GM21367 (cell line): ENCODE results near the gene PIK3R1.
A peak's percentile ranks its signal among the peaks of the same experiment; 100 is the strongest.

Experiments used
- ATAC-seq: cut with Tn5 transposase; IDR thresholded peaks from one replicate; pipeline ENCODE4 v1.9.1; 2021; ENCODE audit not compliant: unreplicated experiment

Gene PIK3R1

DNA sequence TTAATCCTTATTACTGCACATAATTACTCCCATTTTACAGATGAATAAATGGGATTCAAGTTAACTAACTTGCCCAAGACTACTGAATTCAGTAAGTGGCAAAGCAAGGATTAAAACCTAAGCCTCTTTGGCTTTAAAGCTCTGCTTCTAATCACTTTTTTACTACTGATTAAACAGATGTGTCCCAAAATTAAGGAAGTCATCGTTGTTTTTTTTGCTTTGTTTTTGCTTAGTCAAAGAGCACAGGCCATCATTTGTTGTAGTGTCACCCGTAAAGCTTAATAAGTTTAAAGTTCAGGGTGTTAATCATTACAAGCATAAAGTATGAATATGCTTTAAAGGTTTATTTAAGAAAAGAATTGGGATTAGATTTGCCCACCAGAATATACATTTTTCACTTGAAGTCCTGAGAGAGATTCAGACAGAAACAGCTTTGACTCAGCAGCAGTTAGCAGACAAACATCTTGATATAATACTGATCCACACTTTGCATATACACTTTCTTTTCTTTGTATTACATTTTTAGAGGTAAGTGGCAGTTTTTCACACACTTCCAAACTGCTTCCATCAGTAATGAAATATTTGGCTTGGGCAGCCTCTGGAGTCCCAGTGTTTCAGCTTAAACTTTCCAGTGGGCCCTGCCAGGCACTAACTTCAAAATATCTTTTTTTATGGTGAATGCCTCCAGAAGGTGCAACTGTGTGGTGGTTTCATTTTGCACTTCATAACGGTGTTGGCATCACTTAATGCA lies 52.7 kb downstream of the PIK3R1 start:
- ATAC-seq: no peak

- ATAC-seq: no peak
Measured at GRCh38 chr5:68268852-68269130, 53.2 kb downstream of the PIK3R1 start.

DNA sequence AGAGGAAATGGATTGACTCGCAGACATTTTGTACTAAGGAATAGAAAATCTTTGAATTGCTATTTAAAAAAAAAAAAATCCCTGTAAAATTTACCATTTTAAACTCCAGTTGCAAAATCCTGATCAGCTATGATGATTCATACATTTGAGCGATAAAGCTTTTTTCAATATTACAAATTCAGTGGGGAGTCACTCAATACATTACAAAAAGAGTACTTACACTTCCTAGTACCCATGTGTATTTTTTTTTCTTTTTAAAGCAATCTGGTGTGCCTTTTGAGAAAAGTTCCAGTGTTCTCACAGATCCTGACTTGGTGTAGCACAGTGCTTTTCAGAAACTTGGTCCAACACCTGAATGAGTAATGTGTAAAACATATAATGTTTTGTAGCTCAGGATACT lies 54.3 kb downstream of the PIK3R1 start:
- no peak for ATAC-seq

DNA sequence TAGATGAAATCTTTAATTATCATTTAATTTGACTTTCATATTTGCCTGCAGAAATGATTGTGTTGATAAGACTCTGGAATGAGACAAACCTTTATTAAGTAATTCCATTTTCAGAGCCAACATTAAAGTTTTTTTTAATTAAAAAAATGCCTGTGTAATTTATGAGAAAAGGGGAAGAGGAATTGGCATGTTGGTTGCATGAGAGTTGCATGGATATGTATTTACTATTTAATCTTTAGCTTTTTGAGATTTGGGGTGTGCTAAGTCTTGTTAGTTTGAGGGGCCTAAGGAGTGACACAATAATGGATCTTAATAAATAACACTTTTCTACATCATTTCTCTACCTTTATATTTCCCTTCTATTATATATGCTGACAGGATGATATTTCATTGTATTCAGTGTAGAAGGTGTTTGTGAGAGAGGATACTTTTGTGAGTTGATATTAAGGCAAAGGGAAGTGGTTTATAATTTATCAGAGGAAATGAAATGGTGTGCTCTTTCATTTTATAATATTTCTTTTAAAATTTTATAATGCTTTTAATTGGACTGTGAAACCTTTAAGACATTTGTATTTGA lies 54.9 kb downstream of the PIK3R1 start:
- ATAC-seq: no peak

GRCh38 chr5:68271124-68271523 lies 55.6 kb downstream of the PIK3R1 start:
- no peak for ATAC-seq

DNA sequence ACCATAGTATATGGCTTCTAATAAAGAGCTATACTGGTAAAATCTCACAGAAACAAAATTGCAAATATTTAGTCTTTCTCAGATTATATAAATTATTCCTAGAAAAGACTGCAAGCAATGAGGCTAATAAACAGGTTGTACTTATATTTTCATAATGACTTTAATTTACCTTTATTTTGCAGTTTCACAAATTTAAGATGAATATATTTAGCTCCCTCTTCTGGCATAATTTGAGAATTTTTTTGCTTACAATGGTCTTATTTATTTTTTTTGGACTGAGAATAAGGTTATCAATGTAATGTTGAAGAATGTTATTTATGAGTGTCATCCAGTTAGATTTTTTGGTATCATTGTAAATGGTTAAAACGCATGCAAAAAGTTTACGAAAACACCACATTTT lies 56.7 kb downstream of the PIK3R1 start:
- ATAC-seq: no peak

DNA sequence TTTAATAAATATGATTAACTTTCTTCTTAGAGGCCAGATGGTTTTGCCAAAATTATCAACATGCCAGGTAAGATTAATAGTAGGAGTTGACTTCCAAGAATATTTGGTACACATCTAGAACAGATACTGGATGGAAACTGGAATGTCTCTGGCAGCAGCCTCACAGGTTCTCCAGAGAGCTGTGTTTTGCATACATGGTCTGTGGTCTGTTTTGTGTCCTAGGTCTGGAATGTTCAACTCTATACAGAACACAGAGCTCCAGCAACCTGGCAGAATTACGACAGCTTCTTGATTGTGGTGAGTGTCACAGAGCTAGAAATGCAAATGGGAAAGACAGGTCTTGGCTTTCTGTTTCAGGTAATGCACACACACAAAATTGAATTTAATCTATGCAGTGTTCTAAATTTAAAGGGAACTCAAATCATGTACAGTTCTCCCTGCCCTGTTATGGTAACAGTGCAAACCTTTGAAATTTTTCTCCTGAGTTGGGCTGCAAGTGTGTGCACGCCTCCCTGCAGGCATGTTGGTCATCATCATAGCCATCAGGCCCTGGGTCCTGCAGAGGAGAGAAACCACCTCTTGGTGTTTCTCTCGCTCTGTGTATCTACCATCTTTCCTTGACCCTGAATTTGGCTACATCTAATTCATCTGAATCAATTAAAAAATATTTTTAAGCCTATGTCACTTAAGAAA lies 58.3 kb downstream of the PIK3R1 start:
- ATAC-seq: peak; percentile 62

DNA sequence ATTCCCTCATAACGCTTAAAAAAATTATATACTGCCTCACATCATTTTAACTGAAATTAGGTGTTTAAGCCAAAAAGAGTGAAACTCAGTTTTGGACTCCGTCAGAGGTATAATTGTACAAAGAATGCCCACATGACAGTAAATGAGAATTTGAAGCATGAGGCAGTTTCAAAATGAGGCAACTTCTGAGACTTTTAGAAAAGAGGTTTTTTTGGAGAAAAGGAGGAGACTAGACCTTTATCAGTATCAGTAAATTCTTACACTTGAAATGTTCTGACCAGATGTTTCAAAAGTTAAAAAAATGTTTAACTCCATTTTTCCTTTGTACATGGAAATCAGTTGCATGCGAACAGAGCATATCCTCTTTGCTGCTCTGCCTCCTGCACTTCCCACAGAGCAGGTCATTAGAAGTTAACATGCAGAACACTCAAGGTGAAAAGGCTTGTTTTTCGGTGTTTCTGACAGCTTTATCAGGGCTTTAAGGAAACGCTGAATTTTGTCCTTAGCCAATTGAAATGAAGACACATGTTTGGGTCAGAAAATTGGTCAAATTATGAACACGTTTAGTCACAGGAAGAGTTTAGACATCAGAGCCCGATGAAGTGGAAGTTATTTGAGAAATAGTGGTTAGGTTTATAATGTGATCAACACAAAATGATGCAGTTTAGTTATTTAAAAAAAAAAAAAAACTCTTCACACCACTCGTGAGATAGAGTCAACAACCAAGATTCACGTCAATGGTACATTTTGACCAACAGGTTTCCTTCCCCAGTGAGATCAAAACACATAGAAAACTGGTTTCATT lies 59.5 kb downstream of the PIK3R1 start:
- ATAC-seq: peak; percentile 41

DNA sequence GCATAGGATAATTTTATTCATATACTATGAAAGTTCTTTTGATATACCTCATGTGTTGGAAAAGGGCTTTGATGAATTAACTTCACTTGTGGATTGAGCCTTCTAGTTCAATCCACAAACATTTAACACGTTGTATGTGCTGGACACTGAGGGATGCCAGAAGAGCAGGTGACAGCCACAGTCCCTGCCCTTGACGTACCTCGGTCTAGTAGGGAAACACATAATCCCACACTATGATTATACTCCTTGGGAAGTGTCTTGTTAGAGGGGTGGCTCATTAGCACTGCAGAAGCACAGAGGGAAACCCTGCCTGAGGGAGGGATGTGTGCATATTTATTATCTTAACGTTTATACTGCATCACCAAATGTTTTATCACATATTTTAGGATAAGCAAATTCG lies 61.2 kb downstream of the PIK3R1 start:
- ATAC-seq: no peak

GRCh38 chr5:68277431-68277830 lies 61.9 kb downstream of the PIK3R1 start:
- no peak for ATAC-seq

GRCh38 chr5:68279984-68280383 lies 64.4 kb downstream of the PIK3R1 start:
- no peak for ATAC-seq

GRCh38 chr5:68282001-68282400 lies 66.4 kb downstream of the PIK3R1 start:
- ATAC-seq: no peak

DNA sequence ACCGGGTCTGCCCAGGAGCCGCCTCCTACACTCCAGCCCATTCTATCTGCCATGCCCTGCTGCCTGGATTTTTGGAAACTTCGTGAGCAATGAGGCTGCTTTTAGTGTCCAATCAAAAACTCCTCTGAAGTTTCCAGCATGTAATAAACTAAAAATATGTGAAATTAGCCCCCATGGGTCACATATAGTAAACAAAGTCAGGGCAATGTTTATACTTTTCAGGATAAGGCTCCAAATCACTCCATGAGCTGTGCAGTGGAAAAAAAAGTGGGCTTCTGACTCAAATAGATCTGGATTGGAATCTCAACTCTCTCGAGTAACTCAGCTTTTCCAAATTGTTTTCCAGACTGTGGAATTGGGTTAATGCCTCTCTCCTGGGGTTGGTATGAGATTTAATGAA lies 68.2 kb downstream of the PIK3R1 start:
- ATAC-seq: no peak

DNA sequence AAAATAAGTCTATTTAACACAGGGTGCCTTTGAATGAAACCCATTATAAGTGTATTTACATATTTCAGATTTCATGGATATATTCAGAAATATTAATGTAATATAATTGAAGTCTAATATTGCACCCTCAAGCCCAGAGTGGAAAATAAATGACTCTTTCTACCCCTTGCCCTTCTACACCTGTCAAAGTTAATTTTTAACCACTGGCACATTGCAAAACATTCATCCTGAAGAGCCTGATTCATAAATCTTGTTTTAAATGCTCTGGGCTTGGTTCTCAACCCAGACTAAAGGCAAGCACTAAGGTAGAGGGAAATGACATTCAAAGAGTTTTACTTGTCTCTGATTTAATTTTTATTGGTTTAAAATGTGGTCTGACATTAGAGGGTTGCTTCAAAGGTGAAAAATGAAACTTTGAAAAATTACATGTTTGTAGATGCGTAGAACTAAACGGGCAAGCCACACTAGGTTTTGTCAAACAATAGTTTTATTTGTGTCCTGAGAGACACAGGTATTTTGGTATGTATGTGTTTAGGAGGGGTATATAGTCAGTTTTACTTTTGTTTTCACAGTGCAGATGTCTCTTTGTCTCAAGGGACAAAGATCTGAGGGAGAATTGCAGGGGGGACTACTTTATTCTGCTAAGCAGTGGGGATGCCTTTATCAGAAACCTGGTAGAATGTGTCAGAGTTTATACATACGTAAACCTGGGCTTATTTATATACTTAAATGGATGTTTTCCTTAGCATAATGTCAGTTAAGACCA lies 69.7 kb downstream of the PIK3R1 start:
- peak; percentile 20 for ATAC-seq

DNA sequence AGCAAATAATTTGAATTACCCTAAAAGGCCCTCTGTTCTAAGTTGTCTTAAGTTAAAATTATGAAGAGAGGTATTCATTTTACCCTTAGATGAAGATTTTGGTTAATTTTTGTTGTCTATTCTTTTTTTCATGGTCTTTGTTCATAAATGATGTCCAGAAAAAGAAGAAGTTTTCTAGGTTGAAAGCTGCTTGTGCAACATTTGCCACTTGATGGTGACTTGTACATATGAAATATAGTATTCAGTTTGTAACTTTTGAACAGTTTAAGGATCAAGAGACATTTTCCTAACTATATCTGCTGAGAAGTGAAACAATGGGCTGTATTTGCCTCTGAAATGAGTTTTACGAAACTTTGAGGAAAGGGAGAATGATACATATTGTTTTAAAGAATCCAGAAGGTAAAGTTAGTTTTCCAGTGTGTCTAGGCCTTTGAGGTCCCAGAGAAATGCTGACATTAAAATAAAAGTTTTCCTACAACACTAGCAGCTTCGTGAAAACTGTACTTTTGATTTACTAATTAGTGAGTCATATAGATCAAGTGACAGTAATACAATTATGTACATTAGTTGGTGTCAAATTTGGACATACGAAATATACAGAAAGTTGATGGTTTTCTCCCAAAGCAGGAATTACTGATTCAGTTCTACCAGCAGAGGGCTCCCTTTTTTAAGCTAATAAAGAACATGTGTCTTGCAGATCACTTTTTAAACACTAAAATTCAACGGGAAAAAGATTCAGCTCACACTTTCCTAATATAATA lies 70.5 kb downstream of the PIK3R1 start:
- ATAC-seq: no peak

DNA sequence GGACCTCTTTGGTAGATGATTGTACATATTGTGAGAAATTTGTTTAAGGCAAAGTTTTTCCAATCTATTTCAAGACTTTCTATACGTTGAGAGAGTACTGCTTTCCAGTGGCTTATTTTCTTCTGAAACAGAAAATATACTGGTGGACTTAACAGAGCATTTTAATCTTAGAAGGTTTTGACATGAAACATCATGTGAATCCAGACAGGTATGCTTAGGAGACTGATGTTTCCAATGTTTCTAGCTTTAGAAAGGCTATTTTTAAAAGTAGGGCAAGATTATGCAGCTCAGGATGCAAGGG lies 71.0 kb downstream of the PIK3R1 start:
- ATAC-seq: no peak

GRCh38 chr5:68287631-68287975 lies 72.0 kb downstream of the PIK3R1 start:
- no peak for ATAC-seq

DNA sequence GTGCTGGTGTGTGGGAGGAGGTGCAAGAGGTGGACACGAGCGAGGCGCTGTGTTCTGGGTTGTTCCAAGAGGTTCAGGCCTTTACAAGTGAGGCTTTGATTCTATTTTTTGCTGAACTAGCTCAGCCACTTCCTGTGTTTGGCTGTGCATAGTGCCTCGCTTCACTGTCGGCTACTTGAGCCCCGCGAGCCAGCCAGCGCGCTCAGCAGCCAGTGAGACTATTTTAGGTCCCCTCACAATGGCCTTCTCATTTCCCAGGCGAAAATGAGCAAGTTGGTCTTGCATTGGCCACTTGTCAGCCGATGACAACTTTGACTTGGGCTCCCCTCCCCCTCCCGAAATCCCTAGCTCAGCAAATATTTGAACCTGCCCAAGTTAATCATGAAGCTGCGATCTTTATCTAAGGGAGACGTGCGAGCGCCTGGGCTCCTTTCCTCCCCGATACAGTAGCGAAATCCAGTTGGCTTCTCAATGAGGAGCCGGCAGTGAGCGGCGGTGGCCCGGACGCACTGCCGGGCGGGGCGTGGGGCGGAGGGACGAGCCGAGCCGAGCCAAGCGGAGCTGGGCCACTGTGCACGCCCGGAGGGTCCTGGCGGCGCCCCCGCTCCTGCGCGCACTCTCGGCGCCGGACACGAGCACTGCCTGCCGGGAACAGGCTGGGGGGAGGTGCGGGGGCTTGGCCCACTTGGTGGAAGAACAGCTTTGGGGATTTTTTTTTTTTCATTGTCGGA lies 72.6 kb downstream of the PIK3R1 start:
- ATAC-seq: peak; percentile 74

DNA sequence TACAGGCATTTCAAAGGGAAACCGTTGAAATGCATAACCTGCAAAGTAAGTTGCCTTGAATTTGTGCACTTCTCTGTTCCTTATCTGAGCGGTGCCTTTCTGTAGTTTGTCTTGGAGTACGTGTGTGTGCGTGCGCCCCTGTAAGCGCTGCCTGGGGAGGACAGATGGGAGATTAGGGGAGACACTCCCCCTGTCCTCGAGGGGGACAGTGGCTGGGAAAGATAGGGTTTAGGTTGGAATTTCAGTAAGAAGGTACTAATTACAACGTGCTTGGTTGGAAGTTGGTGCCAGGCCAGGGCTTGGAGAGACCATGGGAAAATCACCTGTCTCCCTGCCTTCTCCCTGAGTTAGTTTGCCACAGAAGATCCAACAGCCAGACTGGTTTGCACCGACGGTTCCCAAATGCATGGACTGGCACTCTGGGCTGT lies 73.2 kb downstream of the PIK3R1 start:
- ATAC-seq: peak; percentile 2

DNA sequence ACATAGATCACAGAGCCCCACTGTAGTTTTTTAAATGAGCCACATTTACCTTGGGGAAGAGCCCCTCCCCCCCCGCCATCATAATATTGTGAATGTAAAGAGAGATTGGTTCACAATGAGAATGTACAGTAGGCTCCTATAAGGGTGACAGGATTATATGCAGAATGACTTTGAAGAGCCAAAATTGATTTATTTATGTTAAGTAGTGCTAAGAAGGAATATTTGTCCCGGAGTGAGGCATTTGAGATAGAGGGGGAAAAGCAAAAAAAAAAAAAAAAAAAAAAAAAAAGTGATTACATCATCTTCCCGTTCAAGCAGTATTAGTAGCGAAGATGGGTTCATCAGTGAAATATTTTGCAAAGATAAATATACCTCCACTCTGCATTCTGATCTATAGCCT lies 73.9 kb downstream of the PIK3R1 start:
- no peak for ATAC-seq
